Memory B cell (primary cell): ENCODE results near the gene BTRC.
"Not testable (repeated sequence)": the region's sequence is repeated elsewhere in the genome, so short reads cannot be mapped to it uniquely, and the experiment has no call there.

Experiments used
- ATAC-seq: fragments of 150-1000 bp; cut with Tn5 transposase; 2 replicates; pipeline ENCODE4 v1.10.0; 2021; ENCODE audit warnings: low read depth, mild to moderate bottlenecking, moderate library complexity
- DNase-seq, 2 donors: peaks; one replicate each; pipeline ENCODE4 v3.0.0; 2022; ENCODE audit warnings: low spot score in 2 of 2
- H3K27ac Mint-ChIP-seq: one replicate; pipeline ENCODE4 v1.8.0; 2022; ENCODE audit warnings: mild to moderate bottlenecking, moderate library complexity, mixed read lengths
- H3K27me3 Mint-ChIP-seq: one replicate; pipeline ENCODE4 v1.8.0; 2022; ENCODE audit warnings: mixed read lengths
- H3K36me3 Mint-ChIP-seq: one replicate; pipeline ENCODE4 v1.8.0; 2022; ENCODE audit warnings: mild to moderate bottlenecking, mixed read lengths
- H3K4me1 Mint-ChIP-seq: one replicate; pipeline ENCODE4 v1.8.0; 2022; ENCODE audit warnings: mixed read lengths
- H3K4me3 Mint-ChIP-seq: one replicate; pipeline ENCODE4 v1.8.0; 2022; ENCODE audit warnings: mild to moderate bottlenecking, moderate library complexity, mixed read lengths
- H3K9me3 Mint-ChIP-seq: one replicate; pipeline ENCODE4 v1.8.0; 2022; ENCODE audit warnings: mixed read lengths

BTRC gene

GRCh38 chr10:101386659-101387259 lies 32.8 kb downstream of the BTRC start:
- H3K27ac Mint-ChIP-seq: peak overlapping the region; percentile 29
- H3K36me3 Mint-ChIP-seq: peaks cover 6% of the 10 kb centered on the region
- no peaks in the 10 kb centered on the region for H3K27me3 Mint-ChIP-seq
- no peak for ATAC-seq
- H3K9me3 Mint-ChIP-seq: no peaks in the 10 kb centered on the region
- no peak overlapping the region for H3K4me3 Mint-ChIP-seq
- DNase-seq: no peak
- peaks cover 9% of the 10 kb centered on the region for H3K4me1 Mint-ChIP-seq

- Mint-ChIP-seq H3K4me1 (peaks cover 6% of the 10 kb centered on the region), H3K4me3 (no peak overlapping the region), H3K9me3 (no peaks in the 10 kb centered on the region), H3K36me3 (peaks cover 4% of the 10 kb centered on the region), H3K27ac (no peak overlapping the region), H3K27me3 (no peaks in the 10 kb centered on the region)
- ATAC-seq (no peak), DNase-seq (no peak)
These were observed 34.8 kb downstream of the BTRC start for GRCh38 chr10:101388676-101389276.

- H3K4me3 Mint-ChIP-seq, H3K4me1 Mint-ChIP-seq, H3K27me3 Mint-ChIP-seq, ATAC-seq, DNase-seq, H3K9me3 Mint-ChIP-seq, H3K27ac Mint-ChIP-seq, H3K36me3 Mint-ChIP-seq: not testable (repeated sequence)
These were observed 35.6 kb downstream of the BTRC start for GRCh38 chr10:101389532-101389931.

- no peaks in the 10 kb centered on the region for H3K9me3 Mint-ChIP-seq
- H3K4me3 Mint-ChIP-seq: no peak overlapping the region
- no peak overlapping the region for H3K27ac Mint-ChIP-seq
These were observed 36.1 kb downstream of the BTRC start for GRCh38 chr10:101389986-101390531.

GRCh38 chr10:101393378-101393777 lies 39.4 kb downstream of the BTRC start:
- DNase-seq: no peak
- no peak for ATAC-seq
- Mint-ChIP-seq H3K36me3 (peaks cover 4% of the 10 kb centered on the region), H3K9me3 (no peaks in the 10 kb centered on the region), H3K4me3 (no peak overlapping the region), H3K4me1 (peaks cover 13% of the 10 kb centered on the region), H3K27ac (no peak overlapping the region), H3K27me3 (no peaks in the 10 kb centered on the region)

More at GRCh38 chr10:101389986-101390531, 36.1 kb downstream of the BTRC start:
- H3K36me3 Mint-ChIP-seq: peaks cover 4% of the 10 kb centered on the region
- no peaks in the 10 kb centered on the region for H3K27me3 Mint-ChIP-seq
- H3K4me1 Mint-ChIP-seq: peaks cover 11% of the 10 kb centered on the region
- no peak for DNase-seq
- ATAC-seq: no peak

GRCh38 chr10:101394524-101395133 lies 40.7 kb downstream of the BTRC start:
- Mint-ChIP-seq H3K9me3 (no peaks in the 10 kb centered on the region), H3K36me3 (no peaks in the 10 kb centered on the region), H3K27ac (peak overlapping the region; percentile 50)

GRCh38 chr10:101397140-101397539 lies 43.2 kb downstream of the BTRC start:
- peak; percentile 86 for ATAC-seq
- no peaks in the 10 kb centered on the region for H3K36me3 Mint-ChIP-seq
- H3K27me3 Mint-ChIP-seq: no peaks in the 10 kb centered on the region
- H3K9me3 Mint-ChIP-seq: no peaks in the 10 kb centered on the region
- DNase-seq: peak in 1 of 2 donors; percentile 7
- H3K4me1 Mint-ChIP-seq: peaks cover 16% of the 10 kb centered on the region
- peak overlapping the region; percentile 60 for H3K27ac Mint-ChIP-seq
- no peak overlapping the region for H3K4me3 Mint-ChIP-seq

More at GRCh38 chr10:101394524-101395133, 40.7 kb downstream of the BTRC start:
- no peaks in the 10 kb centered on the region for H3K27me3 Mint-ChIP-seq
- H3K4me1 Mint-ChIP-seq: peaks cover 13% of the 10 kb centered on the region
- DNase-seq: no peak
- no peak for ATAC-seq
- H3K4me3 Mint-ChIP-seq: no peak overlapping the region

GRCh38 chr10:101400585-101400984 lies 46.6 kb downstream of the BTRC start:
- H3K4me1 Mint-ChIP-seq: peaks cover 12% of the 10 kb centered on the region
- ATAC-seq (no peak), DNase-seq (no peak)
- no peaks in the 10 kb centered on the region for H3K27me3 Mint-ChIP-seq
- H3K9me3 Mint-ChIP-seq: no peaks in the 10 kb centered on the region
- H3K36me3 Mint-ChIP-seq: peaks cover 1% of the 10 kb centered on the region
- H3K27ac Mint-ChIP-seq: no peak overlapping the region
- H3K4me3 Mint-ChIP-seq: no peak overlapping the region

- Mint-ChIP-seq H3K9me3 (no peaks in the 10 kb centered on the region), H3K4me3 (no peak overlapping the region), H3K36me3 (peaks cover 1% of the 10 kb centered on the region), H3K27ac (no peak overlapping the region), H3K27me3 (no peaks in the 10 kb centered on the region), H3K4me1 (peaks cover 8% of the 10 kb centered on the region)
- DNase-seq: no peak
- no peak for ATAC-seq
These were observed 48.7 kb downstream of the BTRC start for GRCh38 chr10:101402711-101403110.

- Mint-ChIP-seq H3K4me1 (peaks cover 8% of the 10 kb centered on the region), H3K27ac (no peak overlapping the region), H3K4me3 (no peak overlapping the region), H3K27me3 (no peaks in the 10 kb centered on the region), H3K9me3 (no peaks in the 10 kb centered on the region), H3K36me3 (peaks cover 1% of the 10 kb centered on the region)
- DNase-seq: no peak
- ATAC-seq: no peak
These were observed 49.2 kb downstream of the BTRC start for GRCh38 chr10:101403161-101403560.

- no peaks in the 10 kb centered on the region for H3K27me3 Mint-ChIP-seq
These were observed 51.0 kb downstream of the BTRC start for GRCh38 chr10:101405001-101405400.

GRCh38 chr10:101411598-101411997 lies 57.6 kb downstream of the BTRC start:
- Mint-ChIP-seq H3K4me3 (no peak overlapping the region), H3K27me3 (no peaks in the 10 kb centered on the region), H3K27ac (no peak overlapping the region), H3K36me3 (peaks cover 17% of the 10 kb centered on the region), H3K9me3 (peaks cover 10% of the 10 kb centered on the region), H3K4me1 (peaks cover 11% of the 10 kb centered on the region)
- ATAC-seq: no peak
- no peak for DNase-seq

More at GRCh38 chr10:101405001-101405400, 51.0 kb downstream of the BTRC start:
- Mint-ChIP-seq H3K27ac (no peak overlapping the region), H3K4me1 (peaks cover 8% of the 10 kb centered on the region), H3K36me3 (peaks cover 8% of the 10 kb centered on the region), H3K4me3 (no peak overlapping the region), H3K9me3 (no peaks in the 10 kb centered on the region)
- DNase-seq (no peak), ATAC-seq (no peak)

GRCh38 chr10:101414034-101414433 lies 60.1 kb downstream of the BTRC start:
- no peak overlapping the region for H3K4me3 Mint-ChIP-seq
- H3K36me3 Mint-ChIP-seq: peaks cover 16% of the 10 kb centered on the region
- ATAC-seq: no peak
- no peak for DNase-seq
- H3K27me3 Mint-ChIP-seq: no peaks in the 10 kb centered on the region
- peaks cover 11% of the 10 kb centered on the region for H3K4me1 Mint-ChIP-seq
- H3K27ac Mint-ChIP-seq: no peak overlapping the region
- peaks cover 10% of the 10 kb centered on the region for H3K9me3 Mint-ChIP-seq

GRCh38 chr10:101415884-101416283 lies 61.9 kb downstream of the BTRC start:
- ATAC-seq: no peak

More at GRCh38 chr10:101415884-101416283, 61.9 kb downstream of the BTRC start:
- no peak for DNase-seq
- H3K9me3 Mint-ChIP-seq: peaks cover 10% of the 10 kb centered on the region
- no peak overlapping the region for H3K27ac Mint-ChIP-seq
- H3K27me3 Mint-ChIP-seq: no peaks in the 10 kb centered on the region
- H3K4me1 Mint-ChIP-seq: peaks cover 19% of the 10 kb centered on the region
- H3K36me3 Mint-ChIP-seq: peaks cover 12% of the 10 kb centered on the region
- H3K4me3 Mint-ChIP-seq: no peak overlapping the region
